GM06990 (cell line): ENCODE results near the gene DNMT1.
A peak's percentile ranks its signal among the peaks of the same experiment; 100 is the strongest.

Source experiments
- DNase-seq: peaks from one replicate; pipeline ENCODE4 v3.0.0-alpha.2; 2011; ENCODE audit not compliant: insufficient read length; ENCODE audit errors: extremely low read depth
- H3K27me3 ChIP-seq: replicated peaks from 2 replicates; pipeline ENCODE4 v1.6.0; 2011; ENCODE audit warnings: low read length; ENCODE audit not compliant: control insufficient read depth, insufficient read depth
- H3K36me3 ChIP-seq: 2 replicates; pipeline ENCODE4 v1.5.1; 2011; ENCODE audit warnings: low read length; ENCODE audit not compliant: control insufficient read depth, insufficient read depth
- H3K4me3 ChIP-seq: replicated peaks from 2 replicates; pipeline ENCODE4 v1.5.1; 2011; ENCODE audit warnings: low read depth, mild to moderate bottlenecking, control low read depth, low read length
- TF ChIP-seq, protein P1 (sequence below): IDR thresholded peaks from 2 replicates; pipeline ENCODE4 v1.5.1; 2011; ENCODE audit warnings: low read length, control low read depth, mild to moderate bottlenecking, inconsistent platforms; ENCODE audit not compliant: insufficient read depth, poor library complexity, severe bottlenecking

Gene DNMT1

DNA sequence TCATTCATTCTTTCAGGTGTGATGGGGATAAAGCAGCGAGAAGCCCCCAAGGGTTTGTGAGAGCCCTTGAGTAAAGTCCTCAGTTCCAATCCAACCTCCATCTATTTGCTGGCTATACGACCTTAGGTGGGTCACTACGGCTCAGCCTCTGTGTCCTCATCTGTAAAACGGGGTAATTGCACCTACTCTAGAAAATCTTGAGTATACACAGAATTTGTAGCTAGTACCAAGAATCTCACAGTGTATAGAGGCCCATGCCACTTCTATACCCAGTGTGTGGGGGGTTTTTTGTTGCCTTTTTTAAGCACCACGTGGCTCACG, 406 bp upstream of the DNMT1 start:
- H3K36me3 ChIP-seq = peaks cover 2% of the 10 kb centered on the region
- H3K4me3 ChIP-seq = peak overlapping the region; percentile 97
- TF ChIP-seq, protein P1, sequence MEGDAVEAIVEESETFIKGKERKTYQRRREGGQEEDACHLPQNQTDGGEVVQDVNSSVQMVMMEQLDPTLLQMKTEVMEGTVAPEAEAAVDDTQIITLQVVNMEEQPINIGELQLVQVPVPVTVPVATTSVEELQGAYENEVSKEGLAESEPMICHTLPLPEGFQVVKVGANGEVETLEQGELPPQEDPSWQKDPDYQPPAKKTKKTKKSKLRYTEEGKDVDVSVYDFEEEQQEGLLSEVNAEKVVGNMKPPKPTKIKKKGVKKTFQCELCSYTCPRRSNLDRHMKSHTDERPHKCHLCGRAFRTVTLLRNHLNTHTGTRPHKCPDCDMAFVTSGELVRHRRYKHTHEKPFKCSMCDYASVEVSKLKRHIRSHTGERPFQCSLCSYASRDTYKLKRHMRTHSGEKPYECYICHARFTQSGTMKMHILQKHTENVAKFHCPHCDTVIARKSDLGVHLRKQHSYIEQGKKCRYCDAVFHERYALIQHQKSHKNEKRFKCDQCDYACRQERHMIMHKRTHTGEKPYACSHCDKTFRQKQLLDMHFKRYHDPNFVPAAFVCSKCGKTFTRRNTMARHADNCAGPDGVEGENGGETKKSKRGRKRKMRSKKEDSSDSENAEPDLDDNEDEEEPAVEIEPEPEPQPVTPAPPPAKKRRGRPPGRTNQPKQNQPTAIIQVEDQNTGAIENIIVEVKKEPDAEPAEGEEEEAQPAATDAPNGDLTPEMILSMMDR = no peak
- DNase-seq = no peak
- no peaks in the 10 kb centered on the region for H3K27me3 ChIP-seq

DNA sequence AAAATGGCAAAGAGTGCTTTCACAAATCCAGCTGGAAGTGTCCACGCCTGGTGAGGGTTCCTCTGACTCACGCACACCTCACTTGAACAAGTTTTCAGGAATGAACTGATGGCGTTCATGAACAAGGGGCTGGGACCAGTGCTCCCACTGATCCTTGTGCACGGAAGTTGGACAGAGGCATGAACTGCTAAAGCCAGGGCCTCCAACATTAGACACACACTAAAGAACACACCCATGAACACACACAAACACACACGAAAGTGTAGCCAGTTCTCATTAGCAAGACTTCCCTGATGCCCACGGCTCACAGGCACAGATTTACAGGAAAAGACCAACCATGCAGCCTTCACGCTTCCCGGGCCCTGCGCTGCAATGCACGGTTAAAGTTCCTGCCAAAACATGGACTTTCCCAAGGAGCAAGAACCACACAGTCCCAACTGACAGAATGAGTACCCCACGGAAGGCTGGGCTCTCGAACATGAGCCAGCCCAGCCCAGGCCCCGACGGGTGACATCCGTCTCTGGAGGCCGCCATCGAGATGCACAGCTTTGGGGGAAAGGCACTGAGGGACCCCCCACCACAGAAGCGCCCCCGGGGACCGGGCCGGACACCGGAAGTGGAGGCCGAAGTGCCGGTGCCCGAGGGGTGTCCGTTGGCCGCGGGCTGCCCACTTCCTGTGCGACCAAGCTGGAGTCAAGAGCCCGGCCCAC, 808 bp downstream of the DNMT1 start:
- no peaks in the 10 kb centered on the region for H3K27me3 ChIP-seq
- no peak for DNase-seq
- H3K36me3 ChIP-seq = peaks cover 5% of the 10 kb centered on the region
- peak overlapping the region; percentile 97 for H3K4me3 ChIP-seq
- TF ChIP-seq, protein P1 = no peak

DNA sequence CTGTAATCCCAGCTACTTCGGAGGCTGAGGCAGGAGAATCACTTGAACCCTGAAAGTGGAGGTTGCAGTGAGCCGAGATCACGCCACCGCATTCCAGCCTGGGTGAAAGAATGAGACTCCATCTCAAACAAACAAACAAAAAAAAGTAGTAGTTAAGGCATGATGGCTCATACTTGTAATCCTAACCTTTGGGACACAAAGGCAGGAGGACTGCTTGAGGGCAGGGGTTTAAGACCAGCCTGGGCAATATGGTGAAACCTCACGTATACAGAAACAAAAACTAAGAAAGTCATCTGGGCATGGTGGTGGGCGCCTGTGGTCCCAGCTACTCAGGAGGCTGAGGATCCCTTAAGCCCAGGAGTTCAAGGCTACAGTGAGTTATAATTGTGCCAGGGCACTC, 1.8 kb downstream of the DNMT1 start:
- no peaks in the 10 kb centered on the region for H3K27me3 ChIP-seq
- TF ChIP-seq, protein P1 = no peak
- DNase-seq = no peak
- H3K4me3 ChIP-seq = peak overlapping the region; percentile 97
- peaks cover 5% of the 10 kb centered on the region for H3K36me3 ChIP-seq

DNA sequence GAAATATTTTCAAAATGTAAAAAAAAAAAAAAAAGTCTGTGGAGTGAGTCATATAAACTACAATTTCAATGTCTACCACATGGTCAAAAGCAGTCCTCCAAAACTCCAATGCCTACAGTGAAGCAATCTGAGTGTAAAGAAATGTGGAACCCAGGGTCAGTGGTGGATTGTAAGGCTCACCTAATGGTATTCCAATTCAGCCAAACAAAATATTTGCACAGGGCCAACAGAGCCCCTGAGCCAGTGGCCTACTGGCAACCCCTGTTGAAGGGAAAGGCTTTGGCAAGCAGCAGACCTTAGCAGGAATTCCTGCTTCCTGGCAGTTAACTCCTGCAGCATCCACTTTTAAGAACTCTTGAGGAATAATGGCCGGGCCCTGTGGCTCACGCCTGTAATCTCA, 3.4 kb downstream of the DNMT1 start:
- Histone ChIP-seq H3K27me3 (no peaks in the 10 kb centered on the region), H3K4me3 (no peak overlapping the region), H3K36me3 (peaks cover 9% of the 10 kb centered on the region)
- DNase-seq = no peak
- TF ChIP-seq, protein P1 = no peak

DNA sequence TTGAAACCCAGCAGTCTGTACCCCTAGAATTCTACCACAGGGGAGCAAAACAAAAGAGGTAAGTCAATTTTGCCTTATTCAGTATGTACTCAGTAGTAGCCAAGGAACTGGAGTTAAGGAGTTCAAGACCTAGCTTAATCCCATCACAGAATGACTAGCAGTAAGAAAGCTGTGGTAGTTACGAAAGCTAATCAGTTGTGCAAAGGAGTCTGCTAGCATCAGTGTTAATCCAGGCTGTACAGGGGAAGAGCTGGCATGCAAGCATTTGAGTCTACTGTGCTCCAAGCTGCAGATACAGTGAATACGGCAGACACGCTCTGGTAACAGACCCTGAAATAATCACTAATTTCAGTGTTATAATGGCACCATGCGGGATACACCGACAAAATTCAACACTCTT, 4.7 kb downstream of the DNMT1 start:
- H3K27me3 ChIP-seq = no peaks in the 10 kb centered on the region
- no peak overlapping the region for H3K4me3 ChIP-seq
- DNase-seq = no peak
- H3K36me3 ChIP-seq = peaks cover 11% of the 10 kb centered on the region
- TF ChIP-seq, protein P1 = no peak

DNA sequence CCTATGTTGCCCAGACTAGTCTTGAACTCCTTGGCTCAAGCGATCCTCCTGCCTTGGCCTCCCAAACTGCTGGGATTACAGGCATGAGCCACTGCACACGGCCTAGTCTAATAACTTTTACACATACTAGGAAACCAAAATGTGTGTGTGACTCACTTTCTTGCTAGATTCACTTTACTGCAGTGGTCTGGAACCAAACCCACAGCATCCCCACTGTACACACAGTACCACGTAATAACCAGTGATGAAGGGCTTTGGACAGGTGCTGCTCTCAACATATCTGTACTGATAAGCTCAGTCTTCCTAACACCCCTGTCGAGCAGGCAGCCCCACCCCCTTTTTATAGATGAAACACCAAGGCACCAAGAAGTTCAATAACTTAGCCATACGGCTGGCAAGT, 5.1 kb downstream of the DNMT1 start:
- Histone ChIP-seq H3K36me3 (peaks cover 14% of the 10 kb centered on the region), H3K4me3 (no peak overlapping the region)
- TF ChIP-seq, protein P1 = no peak

More for the DNA sequence above, 5.1 kb downstream of the DNMT1 start:
- no peak for DNase-seq
- no peaks in the 10 kb centered on the region for H3K27me3 ChIP-seq
